ENCODE measurements around the gene WDR74. TPM values are rescaled to one million over a fixed set of nuclear protein-coding genes. Genes with fewer than 3 reads are reported as not detected.

The WDR74 gene
- total RNA-seq, 1 donor from 2014 or later = 53.5 TPM

- Mint-ChIP-seq H3K36me3 (ENCODE audit: low read depth, unreplicated experiment) (peaks cover 26% of the 10 kb centered on the region), H3K27me3 (ENCODE audit: low read depth, unreplicated experiment) (no peaks in the 10 kb centered on the region), H3K4me1 (ENCODE audit: low read depth, unreplicated experiment) (peaks cover 24% of the 10 kb centered on the region), H3K27ac (ENCODE audit: unreplicated experiment) (peak overlapping the region; percentile 92), H3K4me3 (ENCODE audit: unreplicated experiment) (peak overlapping the region; percentile 98), H3K9me3 (ENCODE audit: unreplicated experiment) (no peaks in the 10 kb centered on the region)
- peak overlapping the region; percentile 73 for H3K27ac ChIP-seq (ENCODE audit: low read depth, low read length)
- H2AFZ ChIP-seq (ENCODE audit: low read depth, low read length) = peak overlapping the region; percentile 48
- peak overlapping the region; percentile 96 for H3K9ac ChIP-seq (ENCODE audit: low read length)
- DNase-seq (ENCODE audit: low read depth) (peak; percentile 35), FAIRE-seq (no peak)
- TF ChIP-seq CTCF (IDR thresholded peaks at IDR 0.05; ENCODE audit: insufficient read depth, low read depth, low read length) (no peak), EZH2 (IDR thresholded peaks at IDR 0.05; ENCODE audit: insufficient read depth, low read length) (no peak)
- no peaks in the 10 kb centered on the region for H3K27me3 ChIP-seq (ENCODE audit: insufficient read depth, low read length)
- peaks cover 11% of the 10 kb centered on the region for H3K36me3 ChIP-seq (ENCODE audit: insufficient read depth, low read length)
- H3K4me3 ChIP-seq (ENCODE audit: insufficient read depth, low read depth, low read length) = peak overlapping the region; percentile 85
- H3K9me3 ChIP-seq (ENCODE audit: insufficient read depth, low read depth, low read length) = no peaks in the 10 kb centered on the region
- peak overlapping the region; percentile 90 for H3K4me2 ChIP-seq (ENCODE audit: low read length)
- peaks cover 21% of the 10 kb centered on the region for H3K4me1 ChIP-seq (ENCODE audit: insufficient read depth, low read length)
- peaks cover 38% of the 10 kb centered on the region for H4K20me1 ChIP-seq (ENCODE audit: insufficient read depth, low read length)
- H3K79me2 ChIP-seq (ENCODE audit: insufficient read depth, low read length) = peaks cover 40% of the 10 kb centered on the region
These were observed 33.4 kb downstream of the WDR74 start for GRCh38 chr11:62805961-62806441.

GRCh38 chr11:62805076-62805892, 34.1 kb downstream of the WDR74 start, which contains the start of gene NXF1:
TSS of gene NXF1 (minus strand) at chr11:62805440. CDS start at chr11:62805356, 84 bp downstream.
- H3K36me3 ChIP-seq (ENCODE audit: insufficient read depth, low read length) = peaks cover 14% of the 10 kb centered on the region
- no peaks in the 10 kb centered on the region for H3K27me3 Mint-ChIP-seq (ENCODE audit: low read depth, unreplicated experiment)
- peak; percentile 75 for DNase-seq (ENCODE audit: low read depth)
- FAIRE-seq = no peak
- H3K9me3 ChIP-seq (ENCODE audit: insufficient read depth, low read depth, low read length) = no peaks in the 10 kb centered on the region
- H3K9me3 Mint-ChIP-seq (ENCODE audit: unreplicated experiment) = no peaks in the 10 kb centered on the region
- no peak for TF ChIP-seq CTCF (IDR thresholded peaks at IDR 0.05; ENCODE audit: insufficient read depth, low read depth, low read length)
- TF ChIP-seq EZH2 (IDR thresholded peaks at IDR 0.05; ENCODE audit: insufficient read depth, low read length) = no peak
- peaks cover 41% of the 10 kb centered on the region for H4K20me1 ChIP-seq (ENCODE audit: insufficient read depth, low read length)
- peak within 1 kb of the TSS; percentile 73 for H3K27ac ChIP-seq (ENCODE audit: low read depth, low read length)
- H3K9ac ChIP-seq (ENCODE audit: low read length) = peak within 1 kb of the TSS; percentile 96
- H2AFZ ChIP-seq (ENCODE audit: low read depth, low read length) = peak within 1 kb of the TSS; percentile 48
- H3K36me3 Mint-ChIP-seq (ENCODE audit: low read depth, unreplicated experiment) = peaks cover 29% of the 10 kb centered on the region
- H3K27ac Mint-ChIP-seq (ENCODE audit: unreplicated experiment) = peak within 1 kb of the TSS; percentile 94
- H3K79me2 ChIP-seq (ENCODE audit: insufficient read depth, low read length) = peaks cover 43% of the 10 kb centered on the region
- H3K4me1 Mint-ChIP-seq (ENCODE audit: low read depth, unreplicated experiment) = peaks cover 24% of the 10 kb centered on the region
- no peaks in the 10 kb centered on the region for H3K27me3 ChIP-seq (ENCODE audit: insufficient read depth, low read length)
- peak within 1 kb of the TSS; percentile 90 for H3K4me2 ChIP-seq (ENCODE audit: low read length)
- peaks cover 21% of the 10 kb centered on the region for H3K4me1 ChIP-seq (ENCODE audit: insufficient read depth, low read length)
- H3K4me3 Mint-ChIP-seq (ENCODE audit: unreplicated experiment) = peak within 1 kb of the TSS; percentile 98
- H3K4me3 ChIP-seq (ENCODE audit: insufficient read depth, low read depth, low read length) = peak within 1 kb of the TSS; percentile 85

Data from astrocyte (in vitro differentiated cells and primary cell).